HEK293 (cell line): ENCODE data around the gene C20orf144.

Source experiments
- MEIS1 ChIP-seq: sonication (generic); formaldehyde crosslinking; IDR thresholded peaks from 2 replicates; pipeline ENCODE4 v1.8.1; 2022; ENCODE audit warnings: missing genetic modification reagents, mild to moderate bottlenecking, borderline replicate concordance
- SP3 ChIP-seq: fragments of 450-650 bp; formaldehyde crosslinking; IDR thresholded peaks from 2 replicates; pipeline ENCODE4 v1.5.1; 2016; ENCODE audit warnings: missing biosample characterization, missing genetic modification characterization
- YY1 ChIP-seq: fragments of 450-650 bp; formaldehyde crosslinking; IDR thresholded peaks from 2 replicates; pipeline ENCODE4 v1.5.1; 2018; ENCODE audit warnings: missing biosample characterization, missing genetic modification characterization
- ZBTB11 ChIP-seq: fragments of 450-650 bp; formaldehyde crosslinking; conservative IDR thresholded peaks from 2 replicates; pipeline ENCODE4 v1.5.1; 2016; ENCODE audit warnings: low read depth, missing biosample characterization, missing genetic modification characterization
- ZNF274 ChIP-seq, 2 experiments: fragments of 200-500 bp in 1 of 2; fragments of 450-650 bp in 1 of 2; sonication (Bioruptor generic) in 1 of 2; formaldehyde crosslinking in 1 of 2; IDR thresholded peaks; 2 replicates each; pipeline versions ENCODE4 v1.5.1 to v1.6.1; 2014 to 2016; ENCODE audit warnings: borderline replicate concordance in 1 of 2, inconsistent platforms in 1 of 2, low read length in 1 of 2, missing biosample characterization in 1 of 2, missing genetic modification characterization in 1 of 2
- ZNF292 ChIP-seq: fragments of 450-650 bp; formaldehyde crosslinking; IDR thresholded peaks from 2 replicates; pipeline ENCODE4 v1.5.1; 2016; ENCODE audit warnings: low read depth, missing biosample characterization, missing genetic modification characterization, borderline replicate concordance
- ZNF510 ChIP-seq: fragments of 450-650 bp; formaldehyde crosslinking; IDR thresholded peaks from 2 replicates; pipeline ENCODE4 v1.5.1; 2018; ENCODE audit warnings: mild to moderate bottlenecking, missing genetic modification characterization, missing biosample characterization; ENCODE audit not compliant: insufficient replicate concordance
- TF ChIP-seq, protein P1 (sequence below): fragments of 450-650 bp; formaldehyde crosslinking; IDR thresholded peaks from 2 replicates; pipeline ENCODE4 v1.5.1; 2016; ENCODE audit warnings: missing biosample characterization, missing genetic modification characterization
- TF ChIP-seq, protein P2 (sequence below): fragments of 450-650 bp; IDR thresholded peaks from 2 replicates; pipeline ENCODE4 v1.5.1; 2018; ENCODE audit warnings: missing biosample characterization, mild to moderate bottlenecking, missing genetic modification characterization
- TF ChIP-seq, protein P3 (sequence below): fragments of 450-650 bp; formaldehyde crosslinking; IDR thresholded peaks from 2 replicates; pipeline ENCODE4 v1.5.1; 2016; ENCODE audit warnings: missing biosample characterization, missing genetic modification characterization

GRCh38 chr20:33689493-33689892 lies 27.4 kb downstream of the C20orf144 start:
- no peak for TF ChIP-seq YY1 (tag by site-specific recombination)
- TF ChIP-seq ZNF292 (tag by site-specific recombination), result no peak
- TF ChIP-seq, protein P1, sequence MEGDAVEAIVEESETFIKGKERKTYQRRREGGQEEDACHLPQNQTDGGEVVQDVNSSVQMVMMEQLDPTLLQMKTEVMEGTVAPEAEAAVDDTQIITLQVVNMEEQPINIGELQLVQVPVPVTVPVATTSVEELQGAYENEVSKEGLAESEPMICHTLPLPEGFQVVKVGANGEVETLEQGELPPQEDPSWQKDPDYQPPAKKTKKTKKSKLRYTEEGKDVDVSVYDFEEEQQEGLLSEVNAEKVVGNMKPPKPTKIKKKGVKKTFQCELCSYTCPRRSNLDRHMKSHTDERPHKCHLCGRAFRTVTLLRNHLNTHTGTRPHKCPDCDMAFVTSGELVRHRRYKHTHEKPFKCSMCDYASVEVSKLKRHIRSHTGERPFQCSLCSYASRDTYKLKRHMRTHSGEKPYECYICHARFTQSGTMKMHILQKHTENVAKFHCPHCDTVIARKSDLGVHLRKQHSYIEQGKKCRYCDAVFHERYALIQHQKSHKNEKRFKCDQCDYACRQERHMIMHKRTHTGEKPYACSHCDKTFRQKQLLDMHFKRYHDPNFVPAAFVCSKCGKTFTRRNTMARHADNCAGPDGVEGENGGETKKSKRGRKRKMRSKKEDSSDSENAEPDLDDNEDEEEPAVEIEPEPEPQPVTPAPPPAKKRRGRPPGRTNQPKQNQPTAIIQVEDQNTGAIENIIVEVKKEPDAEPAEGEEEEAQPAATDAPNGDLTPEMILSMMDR (tag by site-specific recombination), result no peak
- TF ChIP-seq ZBTB11 (tag by site-specific recombination), result no peak
- TF ChIP-seq ZNF510 (tag by site-specific recombination), result no peak
- no peak for TF ChIP-seq ZNF274 (IDR thresholded peaks at IDR 0.05; ENCODE audit: low read length)
- no peak for TF ChIP-seq ZNF274 (tag by site-specific recombination; IDR thresholded peaks at IDR 0.05; ENCODE audit: borderline replicate concordance)
- TF ChIP-seq, protein P2, sequence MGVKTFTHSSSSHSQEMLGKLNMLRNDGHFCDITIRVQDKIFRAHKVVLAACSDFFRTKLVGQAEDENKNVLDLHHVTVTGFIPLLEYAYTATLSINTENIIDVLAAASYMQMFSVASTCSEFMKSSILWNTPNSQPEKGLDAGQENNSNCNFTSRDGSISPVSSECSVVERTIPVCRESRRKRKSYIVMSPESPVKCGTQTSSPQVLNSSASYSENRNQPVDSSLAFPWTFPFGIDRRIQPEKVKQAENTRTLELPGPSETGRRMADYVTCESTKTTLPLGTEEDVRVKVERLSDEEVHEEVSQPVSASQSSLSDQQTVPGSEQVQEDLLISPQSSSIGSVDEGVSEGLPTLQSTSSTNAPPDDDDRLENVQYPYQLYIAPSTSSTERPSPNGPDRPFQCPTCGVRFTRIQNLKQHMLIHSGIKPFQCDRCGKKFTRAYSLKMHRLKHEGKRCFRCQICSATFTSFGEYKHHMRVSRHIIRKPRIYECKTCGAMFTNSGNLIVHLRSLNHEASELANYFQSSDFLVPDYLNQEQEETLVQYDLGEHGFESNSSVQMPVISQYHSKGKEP (tag by site-specific recombination), result no peak
- TF ChIP-seq, protein P3, sequence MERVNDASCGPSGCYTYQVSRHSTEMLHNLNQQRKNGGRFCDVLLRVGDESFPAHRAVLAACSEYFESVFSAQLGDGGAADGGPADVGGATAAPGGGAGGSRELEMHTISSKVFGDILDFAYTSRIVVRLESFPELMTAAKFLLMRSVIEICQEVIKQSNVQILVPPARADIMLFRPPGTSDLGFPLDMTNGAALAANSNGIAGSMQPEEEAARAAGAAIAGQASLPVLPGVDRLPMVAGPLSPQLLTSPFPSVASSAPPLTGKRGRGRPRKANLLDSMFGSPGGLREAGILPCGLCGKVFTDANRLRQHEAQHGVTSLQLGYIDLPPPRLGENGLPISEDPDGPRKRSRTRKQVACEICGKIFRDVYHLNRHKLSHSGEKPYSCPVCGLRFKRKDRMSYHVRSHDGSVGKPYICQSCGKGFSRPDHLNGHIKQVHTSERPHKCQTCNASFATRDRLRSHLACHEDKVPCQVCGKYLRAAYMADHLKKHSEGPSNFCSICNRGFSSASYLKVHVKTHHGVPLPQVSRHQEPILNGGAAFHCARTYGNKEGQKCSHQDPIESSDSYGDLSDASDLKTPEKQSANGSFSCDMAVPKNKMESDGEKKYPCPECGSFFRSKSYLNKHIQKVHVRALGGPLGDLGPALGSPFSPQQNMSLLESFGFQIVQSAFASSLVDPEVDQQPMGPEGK (tag by site-specific recombination), result no peak
- no peak for TF ChIP-seq MEIS1
- no peak for TF ChIP-seq SP3 (tag by site-specific recombination)
